Measurements from ENCODE around the gene PNLIPRP3.

The PNLIPRP3 gene

DNA sequence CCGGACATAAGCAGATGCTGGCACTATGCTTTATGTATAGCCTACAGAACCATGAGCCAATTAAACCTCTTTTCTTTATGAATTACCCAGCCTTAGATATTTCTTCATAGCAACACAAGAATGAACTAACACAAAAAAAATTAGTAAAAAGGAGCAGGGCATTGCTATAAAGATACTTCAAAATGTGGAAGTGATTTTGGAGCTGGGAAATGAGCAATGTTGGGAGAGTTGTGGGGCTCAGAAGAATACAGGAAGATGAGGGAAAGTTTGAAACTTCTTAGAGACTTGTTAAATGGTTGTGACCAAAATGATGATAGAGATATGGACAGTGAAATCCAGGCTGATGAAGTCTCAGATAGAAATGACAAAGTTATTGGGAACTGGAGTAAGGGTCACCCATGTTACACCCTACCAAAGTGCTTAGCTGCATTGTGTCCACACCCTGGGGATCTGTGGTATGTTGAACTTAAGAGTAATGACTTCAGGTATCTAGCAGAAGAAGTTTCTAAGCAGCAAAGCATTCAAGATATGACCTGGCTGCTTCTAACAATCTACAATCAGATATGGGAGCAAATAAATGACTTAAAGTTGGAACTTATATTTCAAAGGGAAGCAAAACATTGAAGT lies 24.2 kb downstream of the PNLIPRP3 start:
- no peak for DNase-seq

- no peak for DNase-seq
These were observed 24.7 kb downstream of the PNLIPRP3 start for GRCh38 chr10:116452338-116452720.

GRCh38 chr10:116457488-116457887 lies 29.8 kb downstream of the PNLIPRP3 start:
- no peak for DNase-seq

GRCh38 chr10:116460219-116460618 lies 32.6 kb downstream of the PNLIPRP3 start:
- DNase-seq, result no peak

DNA sequence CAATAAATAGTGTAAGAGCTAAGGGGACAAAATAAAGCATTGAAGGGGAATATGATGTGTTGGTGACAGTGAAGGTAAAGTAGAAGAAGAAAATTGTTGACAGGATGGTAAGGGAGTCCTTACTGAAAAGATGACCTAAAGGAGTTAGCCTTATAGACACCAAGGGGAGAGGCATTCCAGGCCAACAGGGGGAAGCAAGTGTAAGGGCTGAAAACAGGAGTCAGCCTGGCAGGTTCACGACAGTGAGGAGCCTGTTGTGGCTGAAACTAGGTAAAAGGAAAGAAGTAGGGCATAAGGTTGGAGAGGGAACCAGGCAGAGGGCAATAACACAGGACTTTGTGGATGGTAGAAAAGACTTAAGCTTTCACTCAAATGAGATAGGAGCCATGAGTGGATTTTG lies 34.0 kb downstream of the PNLIPRP3 start:
- DNase-seq, result no peak

DNA sequence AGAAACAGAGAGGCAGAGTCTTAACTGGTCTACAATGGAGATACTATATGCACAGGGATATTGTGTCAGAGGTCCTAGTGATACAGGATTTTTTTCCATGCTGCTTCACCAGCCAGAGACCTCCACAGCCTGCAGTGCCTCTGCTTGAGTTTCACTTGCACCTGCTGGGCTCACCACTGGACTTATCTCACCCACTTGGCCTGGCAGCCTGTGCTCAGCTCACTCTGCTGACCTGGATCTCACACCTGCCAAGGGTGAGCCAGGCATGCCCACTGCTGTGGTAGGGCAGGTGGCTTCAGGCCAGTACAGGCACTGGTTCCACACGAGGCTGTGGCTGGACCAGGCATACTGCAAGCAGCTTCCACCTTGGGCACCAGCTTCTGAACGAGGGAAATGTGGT lies 36.6 kb downstream of the PNLIPRP3 start:
- no peak for DNase-seq

DNA sequence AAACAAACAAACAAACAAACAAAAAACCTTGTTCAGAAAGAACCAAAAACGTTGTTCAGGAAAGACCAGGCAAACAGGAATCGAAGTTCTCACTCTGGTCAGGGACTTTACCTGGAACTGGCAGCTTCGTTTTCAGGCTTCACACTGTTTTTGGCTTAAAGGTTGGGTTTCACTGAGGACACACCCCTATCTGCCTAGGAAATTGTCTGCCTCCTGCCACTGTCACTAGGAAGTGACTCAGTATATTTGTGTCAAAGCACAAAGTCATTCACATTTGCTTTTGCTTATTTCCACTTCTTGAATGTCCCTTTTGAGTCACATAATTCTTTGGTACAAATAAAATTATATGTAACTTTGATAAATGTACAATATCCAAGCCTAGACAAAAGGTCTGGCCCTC lies 37.9 kb downstream of the PNLIPRP3 start:
- DNase-seq, result no peak

GRCh38 chr10:116466715-116467422 lies 39.2 kb downstream of the PNLIPRP3 start:
- DNase-seq, result no peak

DNA sequence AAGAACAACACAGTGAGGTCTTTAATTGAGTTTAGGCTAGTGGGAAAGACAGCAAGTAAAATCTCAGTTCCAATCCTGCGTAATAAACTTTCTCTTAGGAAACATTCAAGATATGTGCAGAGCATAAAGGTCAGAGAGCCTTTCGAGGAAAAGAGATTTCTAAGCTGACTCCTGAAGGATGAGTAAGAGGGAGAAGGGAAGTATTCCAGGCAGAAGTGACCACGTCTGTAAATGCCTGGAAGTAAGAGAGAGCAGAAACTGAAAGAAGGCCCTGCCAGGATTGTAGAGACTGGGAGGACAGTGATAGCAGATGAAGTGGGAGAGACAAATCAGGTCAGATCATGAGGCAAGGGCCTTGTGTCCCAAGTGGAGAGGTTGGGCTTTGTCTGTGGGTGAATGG lies 41.8 kb downstream of the PNLIPRP3 start:
- no peak for DNase-seq

GRCh38 chr10:116470071-116470470 lies 42.4 kb downstream of the PNLIPRP3 start:
- DNase-seq, result no peak

- no peak for DNase-seq
These were observed 43.2 kb downstream of the PNLIPRP3 start for GRCh38 chr10:116470768-116471415.

GRCh38 chr10:116472891-116473290 lies 45.2 kb downstream of the PNLIPRP3 start:
- no peak for DNase-seq

DNA sequence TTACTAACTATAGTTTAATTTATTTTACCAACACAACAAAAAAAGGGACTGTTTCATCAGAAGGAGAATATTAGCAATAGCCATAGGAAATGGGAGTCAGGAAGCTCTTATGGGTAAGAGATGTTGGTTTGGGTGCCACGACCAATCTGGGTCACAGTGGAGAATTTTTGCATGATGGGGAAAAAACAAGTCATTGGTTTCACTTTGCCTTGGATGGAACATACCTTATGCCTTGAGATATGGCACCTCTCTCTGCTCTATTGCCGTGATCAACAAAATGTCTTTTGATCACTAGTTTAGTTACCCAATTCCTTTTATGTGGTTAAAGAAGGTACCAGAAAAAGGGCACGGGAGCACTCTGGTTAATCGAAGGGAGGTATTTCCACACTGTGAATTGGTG lies 48.2 kb downstream of the PNLIPRP3 start:
- DNase-seq, result no peak

DNA sequence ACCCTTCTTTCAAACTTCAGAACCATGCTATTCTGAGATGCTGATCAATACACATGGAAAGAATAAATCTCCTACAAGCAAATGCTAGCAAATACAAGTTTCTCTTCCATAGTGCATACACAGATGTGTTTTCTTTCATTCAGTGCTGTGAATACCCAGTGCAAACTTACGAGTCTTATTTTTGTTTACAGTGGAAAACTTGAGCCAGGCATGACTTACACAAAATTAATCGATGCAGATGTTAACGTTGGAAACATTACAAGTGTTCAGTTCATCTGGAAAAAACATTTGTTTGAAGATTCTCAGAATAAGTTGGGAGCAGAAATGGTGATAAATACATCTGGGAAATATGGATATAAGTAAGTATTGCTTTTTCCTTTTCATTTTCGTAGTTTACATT lies 48.8 kb downstream of the PNLIPRP3 start:
- no peak for DNase-seq

GRCh38 chr10:116477986-116478664 lies 50.5 kb downstream of the PNLIPRP3 start:
- no peak for DNase-seq

- no peak for DNase-seq
These were observed 59.3 kb downstream of the PNLIPRP3 start for GRCh38 chr10:116486770-116487448.

- no peak for DNase-seq
These were observed 60.1 kb downstream of the PNLIPRP3 start for GRCh38 chr10:116487522-116488430.

GRCh38 chr10:116489460-116489859 lies 61.8 kb downstream of the PNLIPRP3 start:
- DNase-seq, result no peak

GRCh38 chr10:116490028-116490662 lies 62.5 kb downstream of the PNLIPRP3 start:
- no peak for DNase-seq

DNA sequence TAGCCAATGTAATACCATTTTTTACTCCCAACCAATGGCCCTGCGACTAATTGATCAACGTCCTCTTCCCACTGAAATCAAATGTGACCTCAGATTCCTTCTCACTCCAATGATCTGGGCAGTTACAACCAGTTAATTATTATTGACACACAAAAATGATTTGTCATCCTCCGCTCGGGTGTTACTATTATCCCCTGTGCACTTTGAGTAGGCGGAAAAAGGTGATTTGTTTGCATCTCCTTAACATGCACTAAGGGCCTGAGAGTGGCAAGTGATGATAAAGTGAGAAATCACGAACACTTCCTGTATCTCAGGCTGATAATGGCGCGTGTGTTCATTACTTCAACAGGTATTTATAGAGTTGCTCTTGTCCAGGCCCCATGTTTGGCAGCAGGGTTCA lies 77.1 kb downstream of the PNLIPRP3 start:
- no peak for DNase-seq

- no peak for DNase-seq
These were observed 82.9 kb downstream of the PNLIPRP3 start for GRCh38 chr10:116510565-116510964.

DNA sequence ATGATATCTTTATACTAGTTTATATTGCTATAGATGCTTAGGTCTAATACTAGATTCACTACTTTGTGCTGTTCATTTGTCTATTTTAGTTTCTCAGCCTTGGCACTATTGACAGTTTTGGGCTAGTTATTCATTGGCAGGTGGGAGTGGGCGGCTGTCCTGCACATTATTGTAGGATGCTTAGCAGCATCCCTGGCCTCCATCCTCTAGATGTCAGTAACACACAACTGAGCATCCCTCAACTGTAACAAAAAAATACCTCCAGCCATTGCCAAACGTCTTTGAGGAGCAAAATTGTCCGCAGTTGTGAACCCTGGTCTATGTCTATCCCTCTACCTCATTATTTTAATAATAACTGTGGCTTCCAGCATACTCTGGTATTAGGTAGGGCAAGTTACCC lies 83.7 kb downstream of the PNLIPRP3 start:
- no peak for DNase-seq
